ENCODE results near the gene HEG1.

DNA sequence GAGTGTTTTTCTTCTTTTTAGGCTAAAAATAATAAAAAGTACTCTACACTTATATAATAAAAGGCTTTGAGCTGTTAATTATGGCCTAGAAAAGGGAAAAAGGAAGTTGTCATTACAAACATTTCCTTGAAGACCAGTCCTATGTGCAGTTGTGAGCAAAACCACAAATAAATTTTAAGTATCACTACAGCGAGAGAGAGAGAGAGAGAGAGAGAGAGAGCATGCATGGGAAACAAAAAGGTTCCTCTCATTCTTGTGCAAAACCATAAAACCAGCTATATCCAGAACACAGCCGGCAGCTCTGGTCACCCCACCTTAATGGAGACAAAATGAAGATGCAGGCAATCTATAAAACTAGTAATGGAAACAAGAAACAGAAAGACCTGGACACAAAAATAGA lies 33.6 kb downstream of the HEG1 start:
- TF ChIP-seq, protein P1, sequence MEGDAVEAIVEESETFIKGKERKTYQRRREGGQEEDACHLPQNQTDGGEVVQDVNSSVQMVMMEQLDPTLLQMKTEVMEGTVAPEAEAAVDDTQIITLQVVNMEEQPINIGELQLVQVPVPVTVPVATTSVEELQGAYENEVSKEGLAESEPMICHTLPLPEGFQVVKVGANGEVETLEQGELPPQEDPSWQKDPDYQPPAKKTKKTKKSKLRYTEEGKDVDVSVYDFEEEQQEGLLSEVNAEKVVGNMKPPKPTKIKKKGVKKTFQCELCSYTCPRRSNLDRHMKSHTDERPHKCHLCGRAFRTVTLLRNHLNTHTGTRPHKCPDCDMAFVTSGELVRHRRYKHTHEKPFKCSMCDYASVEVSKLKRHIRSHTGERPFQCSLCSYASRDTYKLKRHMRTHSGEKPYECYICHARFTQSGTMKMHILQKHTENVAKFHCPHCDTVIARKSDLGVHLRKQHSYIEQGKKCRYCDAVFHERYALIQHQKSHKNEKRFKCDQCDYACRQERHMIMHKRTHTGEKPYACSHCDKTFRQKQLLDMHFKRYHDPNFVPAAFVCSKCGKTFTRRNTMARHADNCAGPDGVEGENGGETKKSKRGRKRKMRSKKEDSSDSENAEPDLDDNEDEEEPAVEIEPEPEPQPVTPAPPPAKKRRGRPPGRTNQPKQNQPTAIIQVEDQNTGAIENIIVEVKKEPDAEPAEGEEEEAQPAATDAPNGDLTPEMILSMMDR (IDR thresholded peaks at IDR 0.05): no peak
- no peak for TF ChIP-seq POLR2A (IDR thresholded peaks at IDR 0.05)

Data from gastroesophageal sphincter (tissue), 3 donors.